HepG2 (cell line): ENCODE results near the gene NEDD4L. TPM values are rescaled to one million over a fixed set of nuclear protein-coding genes. Genes with fewer than 3 reads are reported as not detected.

Experiments used
- ATAC-seq: fragments of 200-7000 bp; cut with Tn5 transposase; 3 replicates; pipeline ENCODE4 v1.9.1; 2020; ENCODE audit warnings: mild to moderate bottlenecking, moderate library complexity
- BruUV-seq: library from RNA; stranded (reverse); fragments of 400-500 nt; replicated peaks from 2 replicates; lab custom pipeline; 2021; lab: Mats Ljungman, UMichigan
- CTCF ChIA-PET: fragments of 300-600 bp; formaldehyde crosslinking; extraction: SDS; loops from one replicate; lab custom pipeline; 2021; ENCODE audit warnings: low total read pairs, inconsistent platforms, low intra/inter-chr PET ratio; lab: Yijun Ruan, JAX
- POLR2A ChIA-PET: fragments of 350-600 bp; sonication (Branson Sonifier 250); formaldehyde crosslinking; loops from one replicate; lab custom pipeline; 2020; ENCODE audit warnings: antibody characterized with exemption, inconsistent platforms; lab: Yijun Ruan, JAX
- DNase-seq: peaks from one replicate; pipeline ENCODE4 v3.0.0-alpha.2; 2015; ENCODE audit warnings: low spot score
- FAIRE-seq: peaks from 3 replicates; lab custom pipeline; 2011; peaks lifted over from hg19 to GRCh38; lab: Jason Lieb, UNC
- H2AFZ ChIP-seq: one replicate; pipeline ENCODE4 v1.6.1; 2011; ENCODE audit warnings: low read length, inconsistent platforms
- H3K27ac ChIP-seq: fragments of 300-600 bp; 3 replicates; pipeline ENCODE4 v1.8.0; 2011; ENCODE audit warnings: mixed run types, mild to moderate bottlenecking, mixed read lengths, low read length, inconsistent platforms; ENCODE audit not compliant: insufficient read depth; ENCODE audit errors: extremely low read length
- H3K27me3 ChIP-seq, 2 experiments: fragments of 200-600 bp in 1 of 2; 2 replicates in 1 of 2; 3 replicates in 1 of 2; pipeline versions ENCODE4 v1.6.0 to v1.8.0; 2011; ENCODE audit warnings: low read length in 2 of 2, mild to moderate bottlenecking in 2 of 2, moderate library complexity in 2 of 2, inconsistent platforms in 1 of 2; ENCODE audit not compliant: insufficient read depth in 2 of 2, control insufficient read depth in 1 of 2
- H3K36me3 ChIP-seq, 2 experiments: fragments of 200-600 bp in 1 of 2; replicated peaks in 1 of 2; 2 replicates in 1 of 2; 3 replicates in 1 of 2; pipeline versions ENCODE4 v1.5.1 to v1.8.0; 2011; ENCODE audit warnings: low read length in 2 of 2, inconsistent platforms in 1 of 2; ENCODE audit not compliant: insufficient read depth in 2 of 2, control insufficient read depth in 1 of 2
- H3K4me1 ChIP-seq: 2 replicates; pipeline ENCODE4 v1.5.1; 2012; ENCODE audit warnings: low read length, inconsistent platforms; ENCODE audit not compliant: insufficient read depth
- H3K4me2 ChIP-seq: 2 replicates; pipeline ENCODE4 v1.6.0; 2011; ENCODE audit warnings: low read depth, low read length, inconsistent platforms
- H3K4me3 ChIP-seq, 3 experiments: fragments of 200-600 bp in 1 of 3; sonication (generic), shearing (Covaris generic) in 1 of 3; replicated peaks in 1 of 3; 2 replicates each; pipeline ENCODE4 v1.5.1; 2011 to 2016; ENCODE audit warnings: low read length in 3 of 3, inconsistent platforms in 2 of 3, low read depth in 2 of 3, mild to moderate bottlenecking in 2 of 3, control low read depth in 1 of 3, mixed read lengths in 1 of 3; ENCODE audit not compliant: insufficient read depth in 1 of 3
- H3K79me2 ChIP-seq: one replicate; pipeline ENCODE4 v1.6.1; 2011; ENCODE audit warnings: low read length, inconsistent platforms; ENCODE audit not compliant: insufficient read depth
- H3K9ac ChIP-seq: 2 replicates; pipeline ENCODE4 v1.6.0; 2011; ENCODE audit warnings: mild to moderate bottlenecking, low read depth, low read length, inconsistent platforms; ENCODE audit not compliant: insufficient read depth
- H3K9me3 ChIP-seq: 2 replicates; pipeline ENCODE4 v1.5.1; 2012; ENCODE audit warnings: mild to moderate bottlenecking, low read length
- H4K20me1 ChIP-seq: 2 replicates; pipeline ENCODE4 v1.6.0; 2011; ENCODE audit warnings: inconsistent platforms, mild to moderate bottlenecking, low read length, moderate library complexity; ENCODE audit not compliant: insufficient read depth
- CBFB ChIP-seq: sonication (generic); formaldehyde crosslinking; IDR thresholded peaks from 2 replicates; pipeline ENCODE4 v1.4.0; 2020; ENCODE audit warnings: missing genetic modification reagents
- DMTF1 ChIP-seq: sonication (generic); formaldehyde crosslinking; IDR thresholded peaks from 2 replicates; pipeline ENCODE4 v1.4.0; 2020; ENCODE audit warnings: mild to moderate bottlenecking, missing genetic modification reagents
- DNMT3B ChIP-seq: conservative IDR thresholded peaks from 2 replicates; pipeline ENCODE4 v1.6.1; 2016; ENCODE audit warnings: missing biosample characterization, control low read depth
- ETV5 ChIP-seq: IDR thresholded peaks from 2 replicates; pipeline ENCODE4 v1.6.1; 2018; ENCODE audit warnings: missing biosample characterization, missing genetic modification reagents, inconsistent platforms, borderline replicate concordance
- GFI1 ChIP-seq: sonication (generic); formaldehyde crosslinking; IDR thresholded peaks from 2 replicates; pipeline ENCODE4 v1.5.0; 2020; ENCODE audit warnings: missing genetic modification reagents, mild to moderate bottlenecking, borderline replicate concordance
- ISL2 ChIP-seq: sonication (generic); formaldehyde crosslinking; IDR thresholded peaks from 2 replicates; pipeline ENCODE4 v1.5.0; 2020; ENCODE audit warnings: missing genetic modification reagents
- MAZ ChIP-seq, 2 experiments: sonication (generic) in 1 of 2; formaldehyde crosslinking in 1 of 2; IDR thresholded peaks; 2 replicates each; pipeline versions ENCODE4 v1.5.0 to v1.6.1; 2012 to 2020; ENCODE audit warnings: low read depth in 2 of 2, mild to moderate bottlenecking in 2 of 2, borderline replicate concordance in 1 of 2, improper control_type of control experiment in 1 of 2, low read length in 1 of 2, missing genetic modification reagents in 1 of 2, moderate library complexity in 1 of 2
- MIXL1 ChIP-seq: IDR thresholded peaks from 2 replicates; pipeline ENCODE4 v1.6.1; 2016
- NBN ChIP-seq: fragments of 450-650 bp; conservative IDR thresholded peaks from 2 replicates; pipeline ENCODE4 v1.6.1; 2017
- RBFOX2 ChIP-seq: fragments of 200-400 bp; formaldehyde crosslinking; IDR thresholded peaks from 2 replicates; pipeline ENCODE4 v1.6.1; 2017; ENCODE audit warnings: low read depth, mild to moderate bottlenecking, low read length
- RFX3 ChIP-seq: IDR thresholded peaks from 2 replicates; pipeline ENCODE4 v1.6.1; 2016; ENCODE audit warnings: missing biosample characterization, missing genetic modification reagents
- ZBTB3 ChIP-seq: sonication (generic); formaldehyde crosslinking; IDR thresholded peaks from 2 replicates; pipeline ENCODE4 v1.4.0; 2020; ENCODE audit warnings: low read depth, mild to moderate bottlenecking, moderate library complexity, missing genetic modification reagents, borderline replicate concordance
- ZNF280B ChIP-seq: sonication (generic); formaldehyde crosslinking; IDR thresholded peaks from 2 replicates; pipeline ENCODE4 v1.5.0; 2020; ENCODE audit warnings: missing genetic modification reagents, mild to moderate bottlenecking, borderline replicate concordance
- ZNF326 ChIP-seq: sonication (generic); formaldehyde crosslinking; IDR thresholded peaks from 2 replicates; pipeline ENCODE4 v1.4.0; 2020; ENCODE audit warnings: missing genetic modification reagents, borderline replicate concordance
- ZNF329 ChIP-seq: sonication (generic); formaldehyde crosslinking; IDR thresholded peaks from 2 replicates; pipeline ENCODE4 v1.9.0; 2021; ENCODE audit warnings: low read depth, mild to moderate bottlenecking, missing genetic modification reagents
- ZNF784 ChIP-seq: sonication (generic); formaldehyde crosslinking; IDR thresholded peaks from 2 replicates; pipeline ENCODE4 v1.5.1; 2020; ENCODE audit warnings: missing genetic modification reagents, mild to moderate bottlenecking, borderline replicate concordance
- ZNF841 ChIP-seq: sonication (generic); formaldehyde crosslinking; IDR thresholded peaks from 2 replicates; pipeline ENCODE4 v1.8.1; 2023; ENCODE audit warnings: missing genetic modification reagents, borderline replicate concordance
- WGBS: methylation state at CpG from one replicate; pipeline ENCODE4 v1.1.6; 2017; ENCODE audit warnings: low lambda C conversion rate; 5-methylcytosine and 5-hydroxymethylcytosine counted together
- in situ Hi-C: cut with HindIII; loops from 2 replicates; pipeline ENCODE4 v1.10.0; 2017; ENCODE audit warnings: low pct_unique_long_range_greater_than_20kb; ENCODE audit not compliant: extremely low pct_ligation_motif_present
- intact Hi-C: fragments of 100-400 bp; cut with micrococcal nuclease; formaldehyde crosslinking; loops from one replicate; pipeline ENCODE4 v1.10.0; 2022; ENCODE audit not compliant: unreplicated experiment
- polyA plus RNA-seq, 8 experiments: library from polyadenylated mRNA; depleted of rRNA in 3 of 8; stranded (reverse) in 7 of 8; unstranded in 1 of 8; fragments of >200 nt; fragmentation: Illumina TruSeq in 4 of 8; extraction: Trizol in 4 of 8; gene quantifications; 2 replicates each; pipeline versions ENCODE4 v1.2.1 to v1.2.3, GENCODE V29; 2011 to 2016; ENCODE audit warnings: low read depth in 4 of 8, missing spikeins in 1 of 8, mixed read lengths in 1 of 8; ENCODE audit not compliant: insufficient read depth in 1 of 8
- total RNA-seq, 5 experiments: library from RNA; depleted of rRNA; stranded (reverse); fragments of >200 nt; fragmentation: Illumina TruSeq; extraction: Trizol; gene quantifications; 2 replicates each; pipeline ENCODE4 v1.2.3, GENCODE V29; 2016; ENCODE audit warnings: low read depth in 1 of 5

NEDD4L gene
- total and polyA plus RNA-seq, 2 of the 13 experiments (the other 11 are each of a cell fraction or from before 2014, with no cell fraction given) = 168 to 390 TPM

GRCh38 chr18:58222432-58223125 lies 178.6 kb downstream of the NEDD4L start (continued):
- TF ChIP-seq MAZ (IDR thresholded peaks at IDR 0.05; ENCODE audit: borderline replicate concordance, low read depth, low read length) = no peak
- no peak for TF ChIP-seq MAZ (CRISPR knock-in tag; IDR thresholded peaks at IDR 0.05; ENCODE audit: low read depth)
- no peak for TF ChIP-seq MIXL1
- no peak for TF ChIP-seq ZNF784
- TF ChIP-seq ETV5 = no peak
- TF ChIP-seq GFI1 = no peak
- TF ChIP-seq ZNF329 = no peak

- BruUV-seq = TSS peak; percentile 90
- Histone ChIP-seq H3K27ac (peak overlapping the region; percentile 67), H3K4me3 (peak overlapping the region; percentile 56 to 96 (median 75)), H3K79me2 (peaks cover 75% of the 10 kb centered on the region), H4K20me1 (peaks cover 46% of the 10 kb centered on the region), H3K9me3 (no peaks in the 10 kb centered on the region), H3K4me1 (peaks cover 59% of the 10 kb centered on the region), H2AFZ (no peak overlapping the region), H3K27me3 (no peaks in the 10 kb centered on the region), H3K4me2 (peak overlapping the region; percentile 77), H3K9ac (peak overlapping the region; percentile 76), H3K36me3 (peaks cover 2 to 13% of the 10 kb centered on the region in 2 experiments)
- peak; percentile 81 for DNase-seq
- ChIA-PET POLR2A (interaction anchor here (1.0 to 2.0 kb wide), 3 partner anchors 11 to 63 kb away, joined by 3 to 10 read pairs (median 4); no protein-coding TSS in a partner anchor), CTCF (no interaction called here)
- intact Hi-C loops (loop anchor here (2.0 kb wide), 1 partner anchor 91 kb away; no protein-coding TSS in a partner anchor), in situ Hi-C loops (no loop called here)
- WGBS = no CpG with 5 or more reads among the region's 15 CpGs
- FAIRE-seq = peak; percentile 56
- peak; percentile 81 for ATAC-seq
- TF ChIP-seq MIXL1 = no peak
- TF ChIP-seq RFX3 (CRISPR knock-in tag) = no peak
- 0 out of 2 replicates have a peak, but pooled peaks have one; percentile 52 for TF ChIP-seq ZNF841 (CRISPR knock-in tag)
- TF ChIP-seq DNMT3B (CRISPR knock-in tag) = no peak
- TF ChIP-seq CBFB (CRISPR knock-in tag) = no peak
- TF ChIP-seq ZBTB3 (CRISPR knock-in tag) = no peak
- no peak for TF ChIP-seq ZNF326 (CRISPR knock-in tag)
- TF ChIP-seq ISL2 (CRISPR knock-in tag) = no peak
- TF ChIP-seq RBFOX2 = no peak; the same call in 1 of the 2 replicates
- no peak for TF ChIP-seq ZNF280B (CRISPR knock-in tag)
- no peak for TF ChIP-seq DMTF1 (CRISPR knock-in tag)
- no peak for TF ChIP-seq NBN
Observed at GRCh38 chr18:58223717-58224424, 179.8 kb downstream of the NEDD4L start.
